ENCODE data around the gene ZNF660. TPM values are rescaled to one million over a fixed set of nuclear protein-coding genes. Genes with fewer than 3 reads are reported as not detected.
A peak's percentile ranks its signal among the peaks of the same experiment; 100 is the strongest.

Gene ZNF660
- total RNA-seq, 1 donor from 2014 or later, result 26.1 TPM

DNA sequence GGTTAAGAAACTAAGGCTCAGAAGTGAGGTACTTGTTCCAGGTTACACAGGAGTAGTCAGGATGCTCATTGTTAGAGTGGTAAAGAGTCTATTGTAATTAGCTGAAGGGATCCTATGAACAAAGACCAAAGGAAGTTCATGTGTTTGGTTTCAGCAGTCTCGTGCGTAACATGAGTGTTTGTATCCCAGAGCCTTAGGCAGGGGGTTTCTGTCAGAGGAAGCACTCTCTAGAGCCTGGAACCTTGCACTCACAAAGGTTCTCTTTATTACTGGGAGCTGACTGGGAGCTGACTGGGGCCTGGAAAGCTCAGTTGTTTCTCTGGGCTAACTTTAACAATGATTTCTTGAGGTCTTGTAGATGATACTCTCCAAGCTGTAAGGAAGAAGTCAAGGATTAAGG is 44.0 kb downstream of the ZNF660 start:
- TF ChIP-seq, protein P1, sequence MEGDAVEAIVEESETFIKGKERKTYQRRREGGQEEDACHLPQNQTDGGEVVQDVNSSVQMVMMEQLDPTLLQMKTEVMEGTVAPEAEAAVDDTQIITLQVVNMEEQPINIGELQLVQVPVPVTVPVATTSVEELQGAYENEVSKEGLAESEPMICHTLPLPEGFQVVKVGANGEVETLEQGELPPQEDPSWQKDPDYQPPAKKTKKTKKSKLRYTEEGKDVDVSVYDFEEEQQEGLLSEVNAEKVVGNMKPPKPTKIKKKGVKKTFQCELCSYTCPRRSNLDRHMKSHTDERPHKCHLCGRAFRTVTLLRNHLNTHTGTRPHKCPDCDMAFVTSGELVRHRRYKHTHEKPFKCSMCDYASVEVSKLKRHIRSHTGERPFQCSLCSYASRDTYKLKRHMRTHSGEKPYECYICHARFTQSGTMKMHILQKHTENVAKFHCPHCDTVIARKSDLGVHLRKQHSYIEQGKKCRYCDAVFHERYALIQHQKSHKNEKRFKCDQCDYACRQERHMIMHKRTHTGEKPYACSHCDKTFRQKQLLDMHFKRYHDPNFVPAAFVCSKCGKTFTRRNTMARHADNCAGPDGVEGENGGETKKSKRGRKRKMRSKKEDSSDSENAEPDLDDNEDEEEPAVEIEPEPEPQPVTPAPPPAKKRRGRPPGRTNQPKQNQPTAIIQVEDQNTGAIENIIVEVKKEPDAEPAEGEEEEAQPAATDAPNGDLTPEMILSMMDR (conservative IDR thresholded peaks at IDR 0.05), result no peak
- Mint-ChIP-seq H3K9me3 (no peaks in the 10 kb centered on the region), H3K27ac (ENCODE audit: unreplicated experiment) (no peak overlapping the region), H3K4me1 (peaks cover 44% of the 10 kb centered on the region), H3K36me3 (ENCODE audit: low read depth) (peaks cover 18% of the 10 kb centered on the region), H3K4me3 (peak overlapping the region; percentile 12), H3K27me3 (ENCODE audit: low read depth) (no peaks in the 10 kb centered on the region)
- no peak for DNase-seq (ENCODE audit: low read depth, low spot score)

DNA sequence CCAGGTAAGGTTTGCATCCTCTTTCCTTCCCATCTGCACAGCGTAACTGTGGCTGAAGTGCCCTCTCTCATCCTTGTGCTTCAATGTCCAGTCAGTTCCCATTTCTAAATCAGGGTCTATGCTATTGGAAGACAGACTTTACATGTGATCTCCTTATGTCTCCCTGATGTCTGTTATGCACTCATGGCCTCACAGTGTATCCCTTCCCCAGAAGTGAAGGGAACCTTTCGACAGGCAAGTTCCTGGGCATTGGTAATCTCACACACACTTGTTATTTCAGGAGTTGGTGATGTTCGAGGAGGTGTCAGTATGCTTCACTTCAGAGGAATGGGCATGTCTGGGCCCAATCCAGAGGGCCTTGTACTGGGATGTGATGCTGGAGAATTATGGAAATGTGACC is 47.4 kb downstream of the ZNF660 start:
- Mint-ChIP-seq H3K27me3 (ENCODE audit: low read depth) (no peaks in the 10 kb centered on the region), H3K36me3 (ENCODE audit: low read depth) (peaks cover 40% of the 10 kb centered on the region), H3K4me3 (peak overlapping the region; percentile 3), H3K4me1 (peaks cover 19% of the 10 kb centered on the region), H3K9me3 (peaks cover 9% of the 10 kb centered on the region), H3K27ac (ENCODE audit: unreplicated experiment) (peak overlapping the region; percentile 7)
- no peak for DNase-seq (ENCODE audit: low read depth, low spot score)
- TF ChIP-seq, protein P1 (conservative IDR thresholded peaks at IDR 0.05), result no peak

- H3K36me3 Mint-ChIP-seq (ENCODE audit: low read depth), result peaks cover 79% of the 10 kb centered on the region
- DNase-seq (ENCODE audit: low read depth, low spot score), result no peak
- H3K4me1 Mint-ChIP-seq, result no peaks in the 10 kb centered on the region
- H3K9me3 Mint-ChIP-seq, result peaks cover 30% of the 10 kb centered on the region
- H3K27me3 Mint-ChIP-seq (ENCODE audit: low read depth), result no peaks in the 10 kb centered on the region
- TF ChIP-seq, protein P1 (conservative IDR thresholded peaks at IDR 0.05), result no peak
- no peak overlapping the region for H3K4me3 Mint-ChIP-seq
- no peak overlapping the region for H3K27ac Mint-ChIP-seq (ENCODE audit: unreplicated experiment)
Observed at GRCh38 chr3:44642337-44642736, 57.6 kb downstream of the ZNF660 start.

GRCh38 chr3:44643024-44643423 is 58.3 kb downstream of the ZNF660 start:
- Mint-ChIP-seq H3K27ac (ENCODE audit: unreplicated experiment) (no peak overlapping the region), H3K9me3 (peaks cover 26% of the 10 kb centered on the region), H3K36me3 (ENCODE audit: low read depth) (peaks cover 73% of the 10 kb centered on the region), H3K4me3 (no peak overlapping the region), H3K27me3 (ENCODE audit: low read depth) (no peaks in the 10 kb centered on the region), H3K4me1 (peaks cover 4% of the 10 kb centered on the region)
- DNase-seq (ENCODE audit: low read depth, low spot score), result no peak
- TF ChIP-seq, protein P1 (conservative IDR thresholded peaks at IDR 0.05), result no peak

- peaks cover 4% of the 10 kb centered on the region for H3K9me3 Mint-ChIP-seq
- H3K4me3 Mint-ChIP-seq, result peak overlapping the region; percentile 98
- TF ChIP-seq, protein P1 (conservative IDR thresholded peaks at IDR 0.05), result no peak
- H3K27ac Mint-ChIP-seq (ENCODE audit: unreplicated experiment), result no peak overlapping the region
- no peaks in the 10 kb centered on the region for H3K27me3 Mint-ChIP-seq (ENCODE audit: low read depth)
- peaks cover 49% of the 10 kb centered on the region for H3K36me3 Mint-ChIP-seq (ENCODE audit: low read depth)
- DNase-seq (ENCODE audit: low read depth, low spot score), result no peak
- peaks cover 21% of the 10 kb centered on the region for H3K4me1 Mint-ChIP-seq
Observed at GRCh38 chr3:44647771-44648170, 63.0 kb downstream of the ZNF660 start.
